Spleen (tissue), 7 donors: ENCODE data around the gene RRAS2.
A peak's percentile ranks its signal among the peaks of the same experiment; 100 is the strongest.

ENCODE experiments used
- CTCF ChIP-seq, 11 experiments: fragments of 200-600 bp in 7 of 11; fragments of 450-650 bp in 4 of 11; sonication (generic) in 4 of 11; IDR thresholded peaks in 8 of 11; conservative IDR thresholded peaks in 3 of 11; 1 replicate in 7 of 11; 2 replicates in 4 of 11; pipeline versions ENCODE4 v1.4.0 to v1.8.0; 2016 to 2021; ENCODE audit warnings: antibody characterized with exemption in 11 of 11, inconsistent platforms in 4 of 11, mild to moderate bottlenecking in 1 of 11
- POLR2AphosphoS5 ChIP-seq, 3 donors: sonication (generic); formaldehyde crosslinking; IDR thresholded peaks; one replicate each; pipeline ENCODE4 v1.5.1; 2017; ENCODE audit warnings: antibody characterized with exemption in 3 of 3
- donor health status: DM: no; HTN: no; CAD: no; lungs with moderate emphysema.
- donor health status: DM: no; HTN: no; CAD: no.
- donor health status: DM: no; HTN: no; CAD: no.

GRCh38 chr11:14358729-14359439 lies at the start of gene RRAS2:
- peak in 5 of 11 experiments; percentile 9 to 26 (median 19) for TF ChIP-seq CTCF (IDR thresholded peaks at IDR 0.05 in 8 of 11, conservative IDR thresholded peaks at IDR 0.05 in 3 of 11)
- TF ChIP-seq POLR2AphosphoS5 (IDR thresholded peaks at IDR 0.05): peak; percentile 95 to 96 (median 95)
